Panc1 (cell line): ENCODE measurements around the gene SHISAL2A.

ENCODE experiments used
- POLR2AphosphoS5 ChIP-seq: IDR thresholded peaks from 2 replicates; pipeline ENCODE4 v1.6.1; 2012; ENCODE audit warnings: mild to moderate bottlenecking, low read depth, low read length, moderate library complexity
- SIN3A ChIP-seq: IDR thresholded peaks from 2 replicates; pipeline ENCODE4 v1.6.1; 2012; ENCODE audit warnings: low read depth, mild to moderate bottlenecking, low read length, moderate library complexity, borderline replicate concordance; ENCODE audit not compliant: insufficient read depth
- TF ChIP-seq, protein P1 (sequence below): fragments of 450-650 bp; IDR thresholded peaks from 2 replicates; pipeline ENCODE4 v1.5.1; 2017; ENCODE audit warnings: mild to moderate bottlenecking

DNA sequence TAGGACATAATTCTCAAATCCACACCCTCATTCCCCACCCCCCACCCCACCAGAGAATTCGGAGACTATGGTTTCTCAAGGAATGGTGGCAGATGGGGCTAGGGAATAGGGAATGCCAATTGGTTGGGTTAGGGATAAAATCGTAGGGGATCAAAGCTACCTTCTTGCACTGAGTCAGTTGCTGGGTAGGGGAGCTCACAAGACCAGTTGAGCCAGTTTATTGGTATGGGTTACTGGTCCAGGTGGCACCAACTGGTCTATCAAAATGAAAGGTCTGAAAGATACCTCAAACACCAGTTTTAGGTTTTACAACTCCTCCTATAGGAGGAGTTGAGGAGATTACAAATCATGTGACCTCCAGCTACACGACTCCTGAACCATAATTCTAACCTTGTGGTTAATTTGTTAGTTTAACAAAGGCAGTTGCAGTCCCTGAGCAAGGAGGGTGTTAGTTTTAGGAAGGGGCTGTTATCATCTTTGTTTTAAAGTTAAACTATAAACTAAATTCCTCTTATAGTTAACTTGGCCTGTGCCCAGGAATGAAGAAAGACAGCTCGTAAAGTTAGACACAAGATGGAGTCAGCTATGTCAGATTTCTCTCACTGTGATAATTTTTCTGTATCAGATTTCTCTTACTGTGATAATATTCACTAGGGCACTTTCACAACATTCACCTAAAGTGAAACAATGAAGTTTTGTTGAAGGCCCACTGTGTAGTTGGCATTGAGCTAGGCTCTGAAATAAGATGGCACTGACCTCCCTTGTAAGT, 2.5 kb downstream of the SHISAL2A start:
- TF ChIP-seq, protein P1, sequence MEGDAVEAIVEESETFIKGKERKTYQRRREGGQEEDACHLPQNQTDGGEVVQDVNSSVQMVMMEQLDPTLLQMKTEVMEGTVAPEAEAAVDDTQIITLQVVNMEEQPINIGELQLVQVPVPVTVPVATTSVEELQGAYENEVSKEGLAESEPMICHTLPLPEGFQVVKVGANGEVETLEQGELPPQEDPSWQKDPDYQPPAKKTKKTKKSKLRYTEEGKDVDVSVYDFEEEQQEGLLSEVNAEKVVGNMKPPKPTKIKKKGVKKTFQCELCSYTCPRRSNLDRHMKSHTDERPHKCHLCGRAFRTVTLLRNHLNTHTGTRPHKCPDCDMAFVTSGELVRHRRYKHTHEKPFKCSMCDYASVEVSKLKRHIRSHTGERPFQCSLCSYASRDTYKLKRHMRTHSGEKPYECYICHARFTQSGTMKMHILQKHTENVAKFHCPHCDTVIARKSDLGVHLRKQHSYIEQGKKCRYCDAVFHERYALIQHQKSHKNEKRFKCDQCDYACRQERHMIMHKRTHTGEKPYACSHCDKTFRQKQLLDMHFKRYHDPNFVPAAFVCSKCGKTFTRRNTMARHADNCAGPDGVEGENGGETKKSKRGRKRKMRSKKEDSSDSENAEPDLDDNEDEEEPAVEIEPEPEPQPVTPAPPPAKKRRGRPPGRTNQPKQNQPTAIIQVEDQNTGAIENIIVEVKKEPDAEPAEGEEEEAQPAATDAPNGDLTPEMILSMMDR = no peak
- TF ChIP-seq POLR2AphosphoS5 = no peak
- TF ChIP-seq SIN3A = no peak
